Chondrocyte (in vitro differentiated cells): ENCODE results near the gene BMP5. TPM values are rescaled to one million over a fixed set of nuclear protein-coding genes. Genes with fewer than 3 reads are reported as not detected.

ENCODE experiments used
- DNase-seq: peaks from one replicate; pipeline ENCODE4 v3.0.0; 2021; ENCODE audit warnings: mixed read lengths, low spot score
- H3K27ac Mint-ChIP-seq: one replicate; pipeline ENCODE4 v1.8.0; 2021; ENCODE audit warnings: mild to moderate bottlenecking, moderate library complexity, mixed read lengths; ENCODE audit not compliant: unreplicated experiment
- H3K27me3 Mint-ChIP-seq: 2 replicates; pipeline ENCODE4 v1.8.0; 2021; ENCODE audit warnings: low read depth, mixed read lengths
- H3K36me3 Mint-ChIP-seq: 2 replicates; pipeline ENCODE4 v1.8.0; 2021; ENCODE audit warnings: low read depth, mixed read lengths
- H3K4me1 Mint-ChIP-seq: 2 replicates; pipeline ENCODE4 v1.8.0; 2021; ENCODE audit warnings: low read depth, mild to moderate bottlenecking, mixed read lengths
- H3K4me3 Mint-ChIP-seq: one replicate; pipeline ENCODE4 v1.8.0; 2021; ENCODE audit warnings: mild to moderate bottlenecking, moderate library complexity, mixed read lengths; ENCODE audit not compliant: unreplicated experiment
- H3K9me3 Mint-ChIP-seq: 2 replicates; pipeline ENCODE4 v1.8.0; 2021; ENCODE audit warnings: low read depth, mixed read lengths
- total RNA-seq: library from RNA; stranded (reverse); gene quantifications from 3 replicates; pipeline ENCODE4 v1.2.1, GENCODE V29; 2021
- TF ChIP-seq, protein P1 (sequence below): fragments of 200-600 bp; sonication (generic); IDR thresholded peaks from 2 replicates; pipeline ENCODE4 v1.5.0; 2021; ENCODE audit warnings: antibody characterized with exemption, mild to moderate bottlenecking, moderate library complexity

BMP5 gene
- total RNA-seq, 1 donor from 2014 or later = not detected

DNA sequence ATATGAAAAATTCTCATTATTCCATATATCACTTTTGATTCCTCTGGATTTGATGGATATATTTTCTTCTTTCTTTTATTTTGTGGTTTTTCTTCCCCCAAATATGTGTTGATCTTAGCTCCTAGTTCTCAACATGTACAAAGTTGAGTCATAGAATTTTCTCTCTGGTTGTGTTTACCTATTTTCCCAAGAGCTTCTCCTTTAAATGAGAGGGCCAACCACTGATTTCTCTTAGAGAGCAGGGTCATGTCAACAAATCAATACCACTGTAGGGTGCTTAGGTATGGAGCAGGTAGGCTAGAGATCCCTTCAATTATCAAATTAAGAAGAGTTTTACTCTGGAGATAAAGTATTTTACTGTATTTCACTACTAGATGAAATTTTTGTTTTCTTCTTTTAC lies 145.7 kb downstream of the BMP5 start:
- Mint-ChIP-seq H3K27ac (no peak overlapping the region), H3K4me3 (no peak overlapping the region), H3K27me3 (no peaks in the 10 kb centered on the region), H3K4me1 (peaks cover 11% of the 10 kb centered on the region), H3K9me3 (no peaks in the 10 kb centered on the region), H3K36me3 (no peaks in the 10 kb centered on the region)
- TF ChIP-seq, protein P1, sequence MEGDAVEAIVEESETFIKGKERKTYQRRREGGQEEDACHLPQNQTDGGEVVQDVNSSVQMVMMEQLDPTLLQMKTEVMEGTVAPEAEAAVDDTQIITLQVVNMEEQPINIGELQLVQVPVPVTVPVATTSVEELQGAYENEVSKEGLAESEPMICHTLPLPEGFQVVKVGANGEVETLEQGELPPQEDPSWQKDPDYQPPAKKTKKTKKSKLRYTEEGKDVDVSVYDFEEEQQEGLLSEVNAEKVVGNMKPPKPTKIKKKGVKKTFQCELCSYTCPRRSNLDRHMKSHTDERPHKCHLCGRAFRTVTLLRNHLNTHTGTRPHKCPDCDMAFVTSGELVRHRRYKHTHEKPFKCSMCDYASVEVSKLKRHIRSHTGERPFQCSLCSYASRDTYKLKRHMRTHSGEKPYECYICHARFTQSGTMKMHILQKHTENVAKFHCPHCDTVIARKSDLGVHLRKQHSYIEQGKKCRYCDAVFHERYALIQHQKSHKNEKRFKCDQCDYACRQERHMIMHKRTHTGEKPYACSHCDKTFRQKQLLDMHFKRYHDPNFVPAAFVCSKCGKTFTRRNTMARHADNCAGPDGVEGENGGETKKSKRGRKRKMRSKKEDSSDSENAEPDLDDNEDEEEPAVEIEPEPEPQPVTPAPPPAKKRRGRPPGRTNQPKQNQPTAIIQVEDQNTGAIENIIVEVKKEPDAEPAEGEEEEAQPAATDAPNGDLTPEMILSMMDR = no peak
- no peak for DNase-seq

DNA sequence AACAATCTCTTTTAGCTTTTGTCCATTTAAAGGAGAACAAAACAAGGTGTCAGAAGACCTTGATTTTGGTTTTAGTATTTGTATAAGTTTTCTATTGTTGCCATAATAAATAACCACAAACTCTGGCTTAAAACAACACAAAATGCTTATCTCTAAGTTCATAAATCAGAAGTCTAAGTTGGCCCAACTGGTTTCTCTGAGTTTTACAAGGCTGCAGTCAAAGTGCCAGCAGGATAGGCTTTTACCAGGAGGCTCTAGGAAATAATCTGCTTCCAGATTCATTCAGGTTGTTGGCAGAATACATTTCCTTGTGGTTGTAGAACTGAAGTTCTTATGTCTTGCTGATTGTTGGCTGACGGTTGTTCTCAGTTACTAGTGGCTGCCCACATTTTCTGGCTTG lies 149.2 kb downstream of the BMP5 start:
- DNase-seq = no peak
- TF ChIP-seq, protein P1 = no peak
- peaks cover 4% of the 10 kb centered on the region for H3K4me1 Mint-ChIP-seq

DNA sequence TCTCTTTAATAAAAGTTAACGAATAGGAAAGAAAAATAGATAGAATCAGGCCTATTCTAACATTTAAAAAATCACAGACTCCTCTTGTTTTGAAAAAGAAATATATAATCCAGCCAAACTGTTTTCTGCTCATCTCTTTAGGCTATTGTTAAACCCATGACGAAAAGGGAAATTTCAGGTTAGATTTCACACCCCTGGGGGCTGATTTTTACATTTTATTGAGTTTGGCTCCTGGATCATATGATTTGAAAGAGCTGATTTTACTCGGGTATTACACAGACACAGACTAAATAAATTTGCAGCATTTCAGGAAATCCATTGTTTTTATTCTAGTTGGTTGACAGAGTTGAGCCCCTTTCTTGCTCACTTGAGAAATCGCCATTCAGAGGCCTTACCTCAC lies 160.6 kb downstream of the BMP5 start:
- Mint-ChIP-seq H3K4me3 (no peak overlapping the region), H3K27me3 (no peaks in the 10 kb centered on the region), H3K36me3 (no peaks in the 10 kb centered on the region), H3K4me1 (no peaks in the 10 kb centered on the region), H3K9me3 (no peaks in the 10 kb centered on the region), H3K27ac (no peak overlapping the region)
- TF ChIP-seq, protein P1 = no peak
- DNase-seq = no peak

More for the DNA sequence above, 149.2 kb downstream of the BMP5 start:
- Mint-ChIP-seq H3K27me3 (no peaks in the 10 kb centered on the region), H3K27ac (no peak overlapping the region), H3K4me3 (no peak overlapping the region), H3K9me3 (no peaks in the 10 kb centered on the region), H3K36me3 (no peaks in the 10 kb centered on the region)

DNA sequence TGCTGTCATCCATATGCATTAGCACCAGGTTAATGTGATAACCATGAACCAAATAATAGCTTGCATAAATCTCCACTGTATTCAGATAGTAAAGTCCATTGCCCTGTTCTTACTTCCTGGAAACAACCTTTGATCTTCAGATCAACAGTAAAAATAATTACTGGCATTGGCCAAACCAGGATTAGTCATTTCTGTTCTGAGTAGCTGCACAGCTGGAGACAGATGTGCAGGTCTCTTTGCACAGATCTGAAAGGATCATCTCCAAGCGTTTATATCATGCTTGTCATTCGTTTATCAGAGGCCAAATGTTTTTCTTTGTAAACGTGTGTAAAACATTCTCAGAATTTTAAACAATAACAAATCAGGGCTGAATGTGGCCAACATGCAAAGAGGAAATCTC lies 162.0 kb downstream of the BMP5 start:
- no peak overlapping the region for H3K27ac Mint-ChIP-seq
- H3K9me3 Mint-ChIP-seq = no peaks in the 10 kb centered on the region
- H3K36me3 Mint-ChIP-seq = no peaks in the 10 kb centered on the region
- H3K4me1 Mint-ChIP-seq = no peaks in the 10 kb centered on the region
- H3K4me3 Mint-ChIP-seq = no peak overlapping the region
- TF ChIP-seq, protein P1 = no peak
- no peak for DNase-seq
- no peaks in the 10 kb centered on the region for H3K27me3 Mint-ChIP-seq

DNA sequence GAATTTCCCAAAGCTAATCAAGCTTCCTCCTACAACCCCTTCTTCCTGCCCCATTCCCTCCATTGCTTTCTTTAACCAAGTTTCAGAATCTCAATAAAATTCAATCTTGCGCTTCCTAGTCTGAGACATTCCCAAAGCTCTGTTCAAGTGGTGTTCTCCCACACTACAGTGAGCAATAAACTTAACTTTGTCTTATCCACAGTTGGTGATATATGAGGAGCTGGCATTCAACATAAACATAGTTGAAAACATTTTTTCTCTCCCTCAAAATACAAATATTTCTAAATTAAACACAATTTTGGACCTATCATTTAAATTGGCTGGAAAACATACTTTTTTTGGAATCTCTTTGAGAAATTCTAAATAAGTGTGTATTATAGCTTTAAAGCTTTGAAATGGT lies 166.7 kb downstream of the BMP5 start:
- Mint-ChIP-seq H3K9me3 (peaks cover 2% of the 10 kb centered on the region), H3K4me3 (no peak overlapping the region), H3K4me1 (peaks cover 2% of the 10 kb centered on the region), H3K27me3 (no peaks in the 10 kb centered on the region), H3K27ac (no peak overlapping the region), H3K36me3 (no peaks in the 10 kb centered on the region)
- no peak for DNase-seq
- TF ChIP-seq, protein P1 = no peak
